GM21717 (cell line): ENCODE results near the gene SPEM2.

Experiments used
- ATAC-seq: cut with Tn5 transposase; IDR thresholded peaks from one replicate; pipeline ENCODE4 v1.9.1; 2021; ENCODE audit warnings: mild to moderate bottlenecking, moderate library complexity; ENCODE audit not compliant: unreplicated experiment

SPEM2 gene

DNA sequence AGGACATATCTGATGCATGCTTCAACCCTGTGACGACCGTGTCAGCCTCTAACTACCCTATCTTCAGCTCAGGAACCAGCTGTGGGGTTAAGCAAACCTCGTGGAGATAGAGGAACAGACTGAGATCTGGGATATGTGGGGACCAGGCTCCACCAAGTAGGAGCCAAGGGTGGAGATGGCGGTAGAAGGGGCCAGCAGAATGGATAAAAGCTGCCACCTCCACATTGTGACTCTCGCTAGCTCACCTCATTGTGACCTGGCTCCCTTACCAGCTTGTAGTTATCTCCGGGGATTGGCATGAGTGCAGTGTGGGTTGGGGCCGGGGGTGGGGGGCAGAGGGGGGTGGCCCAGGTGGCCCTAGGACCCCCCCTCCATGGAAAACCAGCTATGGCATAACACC is at the start of gene SPEM2:
Gene SPEM2, plus strand, starts transcription at position 301 of the 400 bp plus-strand sequence. Its CDS starts 73 bp downstream, at position 374.
- ATAC-seq, result no peak

DNA sequence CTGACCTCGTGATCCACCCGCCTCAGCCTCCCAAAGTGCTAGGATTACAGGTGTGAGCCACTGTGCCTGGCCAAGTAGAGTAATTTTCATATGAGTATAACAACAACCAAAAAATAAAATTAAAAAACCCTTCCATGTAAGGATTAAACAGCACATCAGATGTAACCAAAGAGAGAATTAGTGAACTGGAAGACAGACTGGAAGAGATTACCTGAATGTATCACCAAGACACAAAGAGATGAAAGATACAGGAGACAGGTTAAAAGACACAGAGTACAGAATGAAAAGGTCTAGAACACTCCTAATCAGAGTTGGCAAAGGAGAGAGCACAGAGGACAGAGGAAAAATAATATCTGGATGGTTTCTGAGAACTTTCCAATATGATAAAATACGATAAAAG is 46.3 kb upstream of the SPEM2 start:
- ATAC-seq, result no peak

DNA sequence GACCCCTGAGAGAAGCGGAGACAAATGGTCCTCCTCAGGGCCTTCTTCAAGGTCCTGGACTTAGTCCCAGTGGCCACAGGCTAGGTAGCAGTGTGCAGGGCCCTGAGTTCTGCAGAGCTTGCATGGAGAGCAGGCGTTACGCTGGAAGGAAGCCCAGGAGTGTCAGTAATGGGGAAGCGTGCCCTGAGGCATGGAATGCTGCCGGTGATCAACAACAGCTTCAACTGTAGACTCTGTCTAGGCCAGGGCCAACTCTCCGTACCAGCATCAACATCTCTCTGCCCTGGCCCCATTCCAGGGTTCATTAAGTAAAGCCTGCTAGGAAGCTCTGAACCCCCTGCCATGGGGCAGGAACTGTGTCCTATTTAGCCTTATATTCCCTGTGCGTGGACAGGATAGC is 45.1 kb upstream of the SPEM2 start:
- ATAC-seq, result no peak

DNA sequence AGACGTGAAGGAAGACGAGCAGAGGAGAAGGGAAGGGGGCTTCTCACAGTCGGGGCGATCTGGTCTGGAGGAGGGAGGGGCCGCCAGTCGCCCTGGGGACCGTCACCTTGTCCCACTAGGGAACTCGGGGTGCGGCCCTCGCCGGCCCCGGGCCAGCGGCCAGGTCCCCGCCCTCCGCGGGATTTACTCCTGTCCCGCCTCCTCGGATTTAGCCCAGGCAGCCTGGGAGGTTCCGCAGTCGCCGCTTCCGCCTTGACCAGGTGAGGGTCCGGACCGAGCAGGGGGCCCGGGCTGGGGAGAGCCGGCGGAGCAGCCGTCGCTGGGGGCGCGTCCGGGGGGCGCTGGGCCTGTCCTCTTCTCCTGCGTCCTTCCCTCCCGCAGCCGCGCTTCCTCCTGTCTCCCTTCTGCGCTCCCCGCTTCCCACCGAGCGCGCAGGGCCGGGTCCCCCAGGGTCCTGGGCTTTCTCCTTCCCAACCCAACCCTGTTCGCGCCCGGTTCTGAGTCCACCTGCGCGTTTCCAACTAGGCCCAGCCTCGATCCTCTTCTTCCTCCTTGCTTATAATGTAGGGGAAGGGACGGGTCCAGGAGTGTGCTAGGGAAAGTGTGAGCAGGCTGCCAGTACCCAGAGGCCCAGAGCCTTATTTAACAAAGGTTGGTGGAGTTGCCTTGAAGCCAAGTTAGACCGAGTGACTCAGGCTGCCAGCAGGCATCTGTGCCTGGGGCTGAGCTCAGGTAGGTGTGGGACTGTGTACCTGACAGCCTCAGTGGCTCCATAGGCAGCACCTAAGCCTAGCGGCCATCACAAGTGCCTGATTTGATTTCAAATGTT is 44.3 kb upstream of the SPEM2 start, which contains the start of gene TNK1:
Gene TNK1, plus strand, starts transcription at position 235 of the 829 bp plus-strand sequence. CDS start 1,838 bp downstream, outside the sequence.
- ATAC-seq, result no peak

DNA sequence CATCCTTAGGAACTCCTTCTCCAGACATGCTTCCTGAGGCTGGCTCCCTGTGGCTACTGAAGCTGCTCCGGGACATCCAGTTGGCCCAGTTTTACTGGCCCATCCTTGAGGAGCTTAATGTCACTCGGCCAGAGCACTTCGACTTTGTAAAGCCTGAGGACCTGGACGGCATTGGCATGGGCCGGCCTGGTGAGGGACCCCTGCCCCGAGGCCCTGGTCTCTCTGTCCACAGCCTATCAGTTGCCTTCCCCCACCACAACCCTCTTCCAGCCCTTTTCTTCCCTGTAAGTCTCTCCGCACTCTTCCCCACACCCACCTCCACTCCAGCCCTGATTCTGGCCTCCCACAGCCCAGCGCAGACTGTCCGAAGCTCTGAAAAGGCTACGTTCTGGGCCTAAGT is 42.5 kb upstream of the SPEM2 start:
- no peak for ATAC-seq

DNA sequence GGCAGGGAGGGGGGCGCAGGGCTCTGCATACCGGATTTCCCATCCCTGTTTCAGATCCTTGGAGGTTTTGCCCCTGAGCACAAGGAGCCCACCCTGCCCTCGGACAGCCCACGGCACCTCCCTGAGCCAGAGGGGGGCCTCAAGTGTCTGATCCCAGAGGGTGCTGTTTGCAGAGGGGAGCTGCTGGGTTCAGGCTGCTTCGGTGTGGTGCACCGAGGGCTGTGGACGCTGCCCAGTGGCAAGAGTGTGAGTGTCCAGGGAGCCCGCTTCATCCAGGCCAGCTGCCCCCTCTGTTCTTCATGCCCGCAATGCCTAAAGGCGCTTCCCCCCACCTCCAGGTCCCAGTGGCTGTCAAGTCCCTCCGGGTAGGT is 42.1 kb upstream of the SPEM2 start:
- no peak for ATAC-seq

DNA sequence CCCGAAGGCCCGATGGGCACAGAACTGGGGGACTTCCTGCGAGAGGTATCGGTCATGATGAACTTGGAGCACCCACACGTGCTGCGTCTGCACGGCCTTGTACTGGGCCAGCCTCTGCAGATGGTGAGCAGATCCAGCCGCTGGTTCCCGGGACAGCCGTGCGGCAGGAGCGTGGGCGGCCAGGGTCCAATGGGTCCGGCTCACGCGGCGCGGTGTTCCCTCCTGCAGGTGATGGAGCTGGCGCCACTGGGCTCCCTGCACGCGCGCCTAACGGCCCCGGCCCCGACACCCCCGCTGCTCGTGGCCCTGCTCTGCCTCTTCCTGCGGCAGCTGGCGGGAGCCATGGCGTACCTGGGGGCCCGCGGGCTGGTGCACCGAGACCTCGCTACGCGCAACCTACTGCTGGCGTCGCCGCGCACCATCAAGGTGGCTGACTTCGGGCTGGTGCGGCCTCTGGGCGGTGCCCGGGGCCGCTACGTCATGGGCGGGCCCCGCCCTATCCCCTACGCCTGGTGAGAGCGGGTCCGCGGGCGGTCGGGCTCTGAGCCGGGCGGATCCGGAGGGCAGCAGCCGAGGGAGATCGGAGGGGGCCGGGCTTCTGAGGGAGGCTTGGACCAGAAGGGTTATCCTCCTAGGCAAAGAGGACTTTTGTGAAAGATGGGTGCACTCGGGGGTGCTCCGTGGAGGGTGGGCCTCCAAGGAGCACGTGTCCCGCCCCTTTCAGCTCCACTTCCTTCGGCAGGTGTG is 41.5 kb upstream of the SPEM2 start:
- ATAC-seq, result peak; percentile 59

DNA sequence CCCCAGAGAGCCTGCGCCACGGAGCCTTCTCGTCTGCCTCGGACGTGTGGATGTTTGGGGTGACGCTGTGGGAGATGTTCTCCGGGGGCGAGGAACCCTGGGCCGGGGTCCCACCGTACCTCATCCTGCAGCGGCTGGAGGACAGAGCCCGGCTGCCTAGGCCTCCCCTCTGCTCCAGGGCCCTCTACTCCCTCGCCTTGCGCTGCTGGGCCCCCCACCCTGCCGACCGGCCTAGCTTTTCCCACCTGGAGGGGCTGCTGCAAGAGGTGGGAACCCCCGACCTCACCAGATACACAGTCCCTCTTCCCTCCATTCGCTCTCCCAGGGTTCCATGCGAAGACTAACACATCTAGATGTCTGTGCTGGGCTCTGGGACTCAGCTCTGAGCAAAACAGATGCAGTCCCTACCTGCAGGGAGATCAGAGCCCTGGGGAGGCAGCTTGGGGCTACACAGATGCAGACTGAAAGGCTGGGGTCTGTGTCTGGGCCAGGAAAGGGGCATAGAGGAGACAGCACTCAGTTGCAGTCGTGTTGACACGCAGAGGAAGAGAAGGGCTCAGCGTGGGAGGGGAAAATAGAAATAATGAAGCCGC is 40.8 kb upstream of the SPEM2 start:
- ATAC-seq, result no peak

DNA sequence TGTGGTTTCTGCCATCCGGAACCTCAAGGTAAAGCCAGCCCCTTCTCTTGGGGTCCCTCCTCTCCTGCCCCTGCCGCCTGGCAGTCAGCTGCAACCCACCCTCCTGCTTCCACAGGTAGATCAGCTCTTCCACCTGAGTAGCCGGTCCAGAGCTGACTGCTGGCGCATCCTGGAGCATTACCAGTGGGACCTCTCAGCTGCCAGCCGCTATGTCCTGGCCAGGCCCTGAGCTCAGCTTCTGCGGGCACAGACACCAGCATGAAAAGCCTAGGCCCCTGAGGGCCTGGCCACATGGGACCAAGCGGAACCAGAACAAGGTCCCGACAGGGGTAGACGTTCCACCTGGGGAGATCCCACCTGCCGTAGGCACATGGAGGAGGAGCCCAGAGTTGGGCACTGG is 36.6 kb upstream of the SPEM2 start:
- no peak for ATAC-seq

DNA sequence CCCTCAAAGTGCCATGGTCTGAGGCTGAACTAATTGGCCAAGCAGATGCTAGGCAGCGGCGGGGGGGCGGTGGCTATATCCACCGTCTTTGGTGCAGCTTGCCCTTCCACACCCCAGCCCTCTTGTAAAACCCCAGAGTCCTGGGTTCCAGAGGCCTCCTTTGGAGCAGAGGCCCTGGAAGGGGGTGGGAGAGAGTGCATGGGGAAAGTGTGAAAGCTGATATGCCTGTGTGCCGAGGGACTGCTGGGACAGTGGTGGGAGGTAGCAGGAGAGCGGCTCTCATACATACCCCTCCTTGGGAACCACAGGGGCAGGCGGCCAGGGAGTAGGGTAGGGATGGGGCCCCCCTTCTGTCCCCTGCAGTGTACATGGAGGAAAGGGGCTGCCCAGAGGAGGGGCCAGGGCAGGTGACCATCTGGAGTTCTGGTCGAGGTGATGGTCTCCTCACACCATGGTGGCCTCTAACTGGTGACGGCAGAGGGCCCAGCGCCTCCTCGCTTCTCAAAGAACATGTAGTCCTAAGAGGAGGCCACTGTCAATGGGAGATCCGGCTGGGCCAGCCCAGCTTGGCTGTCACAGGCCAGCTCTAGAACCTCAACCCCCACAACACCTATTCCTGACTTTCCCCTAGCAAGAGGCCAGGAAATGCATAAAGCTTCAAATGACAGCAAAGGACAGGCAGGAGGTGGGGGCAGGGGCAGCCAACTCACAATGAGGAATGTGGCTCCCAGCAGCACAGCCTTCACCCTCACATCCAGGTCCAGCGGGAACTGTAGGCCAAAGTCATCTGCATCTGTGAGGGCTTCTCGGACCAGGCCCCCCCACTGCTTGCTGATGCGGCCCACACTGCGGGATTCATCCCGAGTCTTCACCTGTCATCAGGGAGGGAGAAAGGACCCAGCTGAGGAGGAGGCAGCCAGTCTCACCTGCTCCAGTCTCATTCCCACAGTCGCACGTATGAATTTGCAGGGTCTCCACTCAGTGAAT is 35.2 kb upstream of the SPEM2 start:
- ATAC-seq, result no peak

DNA sequence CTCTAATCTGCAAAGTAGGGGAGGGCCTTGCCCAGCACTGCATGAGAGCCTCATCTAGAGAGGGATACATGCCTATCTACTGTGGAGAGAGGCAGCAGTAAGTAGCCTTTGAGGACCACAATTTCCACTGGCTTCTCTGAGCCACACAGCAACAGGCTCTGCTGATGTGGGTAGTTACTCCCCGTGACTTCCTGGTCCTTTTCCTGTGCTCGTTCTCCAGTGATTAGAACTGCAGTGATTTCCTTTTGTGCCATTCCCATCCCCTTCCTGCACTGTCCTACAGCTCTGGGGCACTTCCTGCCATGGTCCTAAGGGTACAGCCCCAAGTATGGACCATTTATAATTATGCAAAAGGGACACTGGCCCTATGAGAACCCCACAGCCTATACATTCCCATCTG is 34.1 kb upstream of the SPEM2 start:
- no peak for ATAC-seq

DNA sequence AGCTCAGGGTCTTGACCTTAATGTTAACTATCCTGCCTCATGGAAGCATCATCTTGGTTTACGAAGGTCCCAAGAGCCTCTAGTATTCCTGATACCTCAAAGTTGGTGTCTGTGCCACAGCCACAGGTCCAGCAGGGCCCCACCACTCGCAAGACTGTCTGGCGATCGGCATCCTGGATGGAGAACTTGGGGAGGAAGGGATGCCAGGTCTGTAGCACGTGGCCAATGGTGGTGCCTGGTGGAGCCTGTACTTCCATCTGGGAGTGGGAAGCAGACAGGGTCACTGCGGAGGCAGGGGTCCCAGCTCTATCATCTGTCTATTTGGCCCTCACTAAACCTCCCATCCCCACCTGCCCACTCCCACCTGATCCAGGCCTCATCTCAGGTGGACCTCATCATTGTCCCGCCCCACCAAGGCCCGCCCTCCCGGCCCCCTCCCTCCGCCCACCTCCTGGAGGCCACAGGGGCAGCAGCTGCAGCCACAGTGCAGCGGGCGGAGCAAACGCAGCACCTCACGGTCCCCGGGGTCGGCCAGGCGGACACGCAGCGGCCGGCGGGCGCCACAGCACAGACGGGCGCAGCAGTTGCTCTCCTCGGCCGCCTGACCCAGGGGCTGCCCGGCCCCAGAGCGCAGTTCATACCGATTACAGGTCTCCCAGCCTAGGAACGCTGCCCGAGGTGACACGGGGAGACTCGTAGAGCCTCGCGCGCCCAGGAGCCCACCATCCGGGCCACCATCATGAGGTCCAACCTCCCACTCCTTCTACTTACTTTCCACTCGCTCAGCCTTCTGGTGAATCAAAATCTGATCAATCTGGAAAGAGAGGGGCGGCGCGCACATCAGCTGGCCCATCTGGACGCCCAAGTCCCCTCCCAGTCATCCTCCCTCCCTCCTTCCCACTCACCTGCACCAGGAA is 32.5 kb upstream of the SPEM2 start:
- no peak for ATAC-seq

DNA sequence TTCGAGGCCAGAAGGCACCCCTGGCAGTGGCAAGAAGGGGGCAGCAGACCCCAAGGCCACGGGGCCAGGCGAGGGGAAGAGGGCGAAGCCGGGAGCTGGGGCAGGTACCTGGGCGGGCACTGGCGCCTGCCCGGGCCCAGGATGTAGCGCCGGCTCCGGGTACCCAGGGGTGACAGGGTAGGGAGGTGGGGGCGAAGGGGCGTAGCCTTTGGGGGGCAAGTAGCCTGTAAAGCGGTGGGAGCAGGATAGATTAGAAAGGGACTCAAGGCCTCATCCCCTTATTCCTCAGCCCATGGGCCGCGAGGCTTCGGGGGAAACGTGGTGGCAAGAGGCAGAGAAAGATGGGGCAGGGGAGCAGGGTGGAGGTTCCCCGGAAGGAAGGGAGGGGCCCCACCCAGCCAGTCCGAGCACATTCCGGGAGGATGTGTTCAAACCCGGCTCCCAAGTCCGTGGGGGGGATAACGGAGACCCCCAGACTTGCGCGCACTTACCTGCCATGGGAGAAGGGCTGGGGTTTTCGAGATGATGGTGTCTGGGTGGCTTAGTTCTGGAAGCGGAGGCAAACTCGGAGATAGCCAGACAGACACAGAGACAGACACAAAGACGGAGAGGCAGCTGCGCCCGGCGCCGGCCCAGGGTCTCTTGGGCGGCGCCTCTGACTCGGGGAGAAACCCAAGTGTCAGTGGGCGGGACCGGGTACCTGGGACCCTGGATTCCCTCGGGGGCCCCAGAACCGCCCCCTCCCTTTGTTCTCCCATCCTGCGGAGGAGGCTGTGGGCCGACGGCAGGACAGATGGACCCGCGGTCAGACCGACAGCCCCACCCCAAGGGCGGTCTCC is 31.6 kb upstream of the SPEM2 start:
- ATAC-seq, result peak; percentile 38

DNA sequence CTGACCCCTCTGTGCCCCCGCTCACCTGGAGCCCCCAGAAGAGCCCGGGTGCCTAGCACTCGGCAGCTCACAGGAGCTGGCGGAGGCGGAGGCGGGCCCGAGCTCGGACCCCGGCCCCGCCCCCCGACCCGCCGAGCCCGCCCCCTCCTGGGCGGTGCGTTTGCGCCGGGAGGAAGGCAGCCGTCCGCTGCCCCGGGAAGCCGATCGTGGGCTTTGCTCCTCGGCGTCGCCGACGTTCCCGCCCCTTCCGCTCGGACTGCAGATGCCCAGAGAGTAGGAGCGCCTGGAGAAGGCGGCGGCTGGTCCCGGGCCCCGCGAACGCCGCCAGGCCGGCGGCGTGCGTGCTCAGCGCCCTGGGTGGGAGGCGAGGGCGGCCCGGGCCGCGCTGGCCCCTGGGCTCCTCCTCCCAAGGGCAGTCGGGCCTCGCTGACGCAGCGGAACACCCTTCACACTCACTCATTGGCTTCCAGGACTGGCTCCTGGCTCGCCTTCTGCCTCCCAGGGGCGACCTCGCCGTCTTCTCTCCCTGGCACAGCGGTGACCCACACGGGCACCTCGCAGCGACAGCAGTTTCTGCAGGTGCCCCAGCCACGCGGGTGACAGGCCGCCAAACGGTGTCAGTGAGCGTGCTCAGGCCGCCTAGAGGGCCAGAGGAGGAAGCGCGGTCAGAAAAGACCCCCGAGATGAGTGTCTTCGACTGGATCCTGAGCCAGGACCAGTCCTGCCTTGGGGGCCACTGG is 30.8 kb upstream of the SPEM2 start, which contains the start of gene PLSCR3:
Gene PLSCR3, minus strand, starts transcription at position 74 of the 740 bp plus-strand sequence. CDS start 415 bp downstream, outside the sequence.
- peak; percentile 66 for ATAC-seq

DNA sequence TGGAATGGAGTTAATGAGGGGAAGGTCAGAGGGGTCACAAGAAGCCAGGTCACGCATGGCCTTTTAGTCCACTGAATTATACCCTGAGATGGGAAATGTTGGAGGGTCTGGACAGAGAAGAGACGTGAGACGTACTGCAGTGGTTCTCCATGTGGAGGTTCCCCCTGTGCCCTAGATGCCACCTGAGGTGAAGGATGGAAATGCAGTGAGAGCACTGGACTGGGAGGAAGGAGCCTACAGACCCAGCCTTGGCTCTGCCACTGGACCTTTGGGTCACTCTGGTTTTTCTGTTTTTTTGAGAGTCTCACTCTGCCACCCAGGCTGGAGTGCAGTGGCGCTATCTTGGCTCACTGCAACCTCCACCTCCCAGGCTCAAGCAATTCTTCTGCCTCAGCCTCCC is 29.3 kb upstream of the SPEM2 start:
- ATAC-seq, result no peak

DNA sequence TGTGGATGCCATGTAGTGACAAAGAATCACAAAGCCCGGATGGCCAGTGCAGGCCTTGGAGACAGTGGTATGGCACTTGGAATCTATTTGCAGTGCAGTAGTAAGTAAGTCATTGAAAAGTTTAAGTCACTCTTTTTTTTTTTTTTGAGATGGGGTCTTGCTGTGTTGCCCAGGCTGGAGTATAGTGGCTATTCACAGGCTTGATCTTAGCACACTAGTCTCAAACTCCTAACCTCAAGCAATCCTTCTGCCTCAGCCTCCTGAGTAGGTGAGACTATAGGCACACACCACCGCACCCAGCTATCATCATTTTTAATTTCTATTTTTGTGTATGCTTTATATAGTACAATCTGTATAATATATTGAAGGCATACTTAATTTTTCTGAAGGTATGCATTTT is 26.8 kb upstream of the SPEM2 start:
- no peak for ATAC-seq

DNA sequence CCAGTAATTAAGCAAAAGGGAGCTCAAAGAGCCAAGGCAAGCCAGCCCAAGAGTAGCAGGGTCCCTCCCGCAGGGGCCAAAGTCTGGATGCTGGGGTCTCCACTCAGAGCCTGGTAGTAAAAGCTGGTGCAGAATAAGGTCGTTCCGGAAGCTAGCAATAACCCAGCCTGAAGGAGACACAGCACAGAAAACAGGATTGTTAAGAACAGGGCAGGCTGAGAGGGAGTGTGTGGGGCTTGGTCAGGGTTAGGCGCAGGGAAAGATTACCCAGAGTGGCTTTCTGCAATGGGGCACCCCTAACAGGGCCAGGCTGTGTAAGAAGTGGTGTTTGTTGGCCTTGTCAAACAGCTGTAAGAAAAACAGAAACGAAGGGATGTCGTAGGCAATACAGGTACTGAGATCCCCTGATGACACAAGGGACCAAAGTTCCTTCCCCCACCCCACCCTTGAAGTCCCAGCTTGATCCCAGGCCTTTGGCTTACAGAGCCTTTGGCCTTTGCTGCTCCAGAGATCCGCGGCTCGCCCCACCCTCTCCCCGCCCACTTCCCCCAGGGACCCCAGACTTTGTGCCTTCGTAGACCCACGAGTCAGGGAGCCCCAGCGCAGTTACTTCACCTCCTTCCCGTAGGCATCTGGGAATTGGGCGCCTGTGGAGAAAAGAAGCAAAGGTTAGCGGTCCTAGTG is 22.2 kb upstream of the SPEM2 start:
- ATAC-seq, result no peak

DNA sequence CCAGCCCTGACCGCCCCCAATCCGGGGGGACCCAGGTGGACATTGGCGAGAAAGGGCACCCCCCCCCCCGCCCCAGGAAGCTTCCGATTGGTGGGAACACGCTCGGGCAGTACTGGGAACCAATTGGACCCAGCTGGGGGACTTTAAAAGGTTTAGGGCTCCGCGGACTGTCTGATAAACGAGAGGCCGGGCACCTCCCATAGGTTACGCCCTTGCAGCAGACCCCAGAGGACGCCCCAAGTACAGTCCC is 21.8 kb upstream of the SPEM2 start:
- ATAC-seq, result no peak
